ENCODE data around the gene C2CD3. TPM values are rescaled to one million over a fixed set of nuclear protein-coding genes. Genes with fewer than 3 reads are reported as not detected.

Gene C2CD3
- total and polyA plus RNA-seq, 2 donors (not counting 1 experiment from before 2014, with no cell fraction given) = 5.8 to 8.3 TPM

DNA sequence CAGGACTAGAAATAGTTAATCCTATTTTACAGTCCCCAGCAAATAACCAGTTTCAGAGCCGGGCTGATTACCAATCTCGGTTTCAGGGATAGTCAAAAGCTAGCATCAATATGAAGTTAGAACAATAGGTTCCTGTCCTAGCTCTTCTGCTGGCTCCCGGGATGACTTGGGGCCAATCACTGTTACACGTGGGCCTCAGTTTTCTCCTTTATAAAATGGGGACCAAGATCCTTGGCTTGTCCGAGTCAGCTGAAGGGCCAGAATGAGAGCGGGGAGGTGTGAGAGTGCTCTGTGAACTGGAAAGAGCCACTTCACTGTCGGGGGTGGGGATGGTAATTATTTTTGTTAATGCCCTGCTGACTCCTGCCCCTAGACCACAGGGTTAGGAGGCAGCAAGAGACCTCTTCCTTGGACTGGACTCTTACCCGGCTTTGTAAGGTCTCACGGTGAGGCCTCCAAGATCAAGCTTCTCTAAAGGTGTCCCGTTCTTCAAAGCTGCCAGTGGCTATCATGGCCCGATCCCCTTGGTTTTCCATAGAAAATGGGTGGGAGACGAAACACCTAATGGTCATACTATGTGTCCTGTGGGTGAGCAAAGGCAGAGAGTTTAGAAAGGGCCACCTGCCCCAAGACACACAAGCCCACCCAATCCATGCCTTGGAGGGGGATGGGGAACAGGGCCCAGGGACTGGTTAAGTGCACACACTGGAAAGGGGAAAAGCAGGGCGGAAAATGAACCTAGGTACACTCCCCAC is 189.6 kb downstream of the C2CD3 start:
- no peak overlapping the region for H3K9ac ChIP-seq (ENCODE audit: insufficient read depth, low read length)
- peak overlapping the region in 2 of 4 experiments; percentile 61 to 74 for H3K4me3 ChIP-seq (replicated peaks in 1 of 4; ENCODE audit: control extremely low read depth in 1 of 4, insufficient read depth in 1 of 4, low read depth in 3 of 4, low read length in 4 of 4)
- no peak overlapping the region for H3K4me2 ChIP-seq (ENCODE audit: extremely low read depth, insufficient read depth, low read length)

DNA sequence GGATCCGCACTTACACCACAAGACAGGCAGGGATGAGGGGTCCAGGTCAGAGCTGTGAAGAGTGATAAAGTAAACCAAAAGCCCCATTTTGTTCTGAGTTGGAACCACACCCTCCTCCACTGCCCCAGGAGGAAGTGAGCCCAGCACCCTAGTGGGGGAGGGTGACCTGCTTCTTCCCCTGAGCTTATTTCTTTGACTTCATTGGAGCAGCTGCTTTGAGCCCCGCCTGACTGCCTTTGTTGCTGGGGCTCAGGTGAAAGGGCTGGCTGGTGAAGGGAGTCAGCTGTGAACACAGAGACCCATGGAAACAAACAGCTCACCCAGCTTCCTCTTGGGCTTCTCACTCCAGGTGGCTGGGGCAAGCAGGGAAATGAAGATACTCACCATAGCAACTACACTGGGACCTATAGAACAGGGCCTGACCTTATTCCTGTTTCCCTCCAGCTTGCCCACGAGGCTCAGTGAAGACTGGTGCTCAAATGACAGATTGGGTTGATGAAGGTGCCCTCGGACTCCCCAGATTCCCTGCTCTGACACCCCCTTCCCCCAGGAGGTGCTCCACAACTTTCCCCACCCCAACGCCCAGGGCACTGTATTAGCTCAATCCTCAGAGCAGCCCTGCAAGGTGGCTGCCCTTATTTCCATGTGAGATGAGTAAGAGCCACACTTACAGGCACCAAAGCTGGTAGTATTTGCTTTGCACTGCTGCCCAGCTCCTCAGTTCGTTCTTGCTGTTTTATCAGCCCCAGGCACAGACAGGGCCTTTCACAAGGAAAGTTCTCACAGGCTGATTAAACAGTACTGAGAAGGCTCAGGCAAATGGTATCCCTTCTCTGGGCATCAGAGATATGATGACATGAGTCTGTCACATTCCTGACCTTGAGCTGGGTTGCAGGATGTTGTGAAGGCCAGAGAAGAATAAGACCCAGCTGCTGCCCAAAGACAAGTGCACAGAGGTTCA is 190.5 kb downstream of the C2CD3 start:
- Histone ChIP-seq H3K9ac (ENCODE audit: insufficient read depth, low read length) (no peak overlapping the region), H3K9me3 (ENCODE audit: control insufficient read depth, insufficient read depth, low read depth, low read length) (no peaks in the 10 kb centered on the region), H3K4me2 (ENCODE audit: extremely low read depth, insufficient read depth, low read length) (no peak overlapping the region), H3K27me3 (ENCODE audit: control insufficient read depth, insufficient read depth, low read length) (no peaks in the 10 kb centered on the region), H2AFZ (ENCODE audit: low read length) (no peak overlapping the region), H4K20me1 (ENCODE audit: control insufficient read depth, extremely low read depth, insufficient read depth, low read length) (no peaks in the 10 kb centered on the region), H3K36me3 (ENCODE audit: control insufficient read depth, insufficient read depth, low read length) (no peaks in the 10 kb centered on the region), H3K4me3 (replicated peaks in 1 of 4; ENCODE audit: control extremely low read depth in 1 of 4, insufficient read depth in 1 of 4, low read depth in 3 of 4, low read length in 4 of 4) (no peak overlapping the region), H3K79me2 (ENCODE audit: control insufficient read depth, insufficient read depth, low read length) (no peaks in the 10 kb centered on the region), H3K27ac (ENCODE audit: insufficient read depth, low read length) (no peak overlapping the region), H3K4me1 (ENCODE audit: control insufficient read depth, extremely low read depth, insufficient read depth, low read length) (peaks cover 3% of the 10 kb centered on the region)
- DNase-seq (ENCODE audit: low read depth in 2 of 2) = peak in 1 of 2 donors; percentile 17
- TF ChIP-seq, protein P1, sequence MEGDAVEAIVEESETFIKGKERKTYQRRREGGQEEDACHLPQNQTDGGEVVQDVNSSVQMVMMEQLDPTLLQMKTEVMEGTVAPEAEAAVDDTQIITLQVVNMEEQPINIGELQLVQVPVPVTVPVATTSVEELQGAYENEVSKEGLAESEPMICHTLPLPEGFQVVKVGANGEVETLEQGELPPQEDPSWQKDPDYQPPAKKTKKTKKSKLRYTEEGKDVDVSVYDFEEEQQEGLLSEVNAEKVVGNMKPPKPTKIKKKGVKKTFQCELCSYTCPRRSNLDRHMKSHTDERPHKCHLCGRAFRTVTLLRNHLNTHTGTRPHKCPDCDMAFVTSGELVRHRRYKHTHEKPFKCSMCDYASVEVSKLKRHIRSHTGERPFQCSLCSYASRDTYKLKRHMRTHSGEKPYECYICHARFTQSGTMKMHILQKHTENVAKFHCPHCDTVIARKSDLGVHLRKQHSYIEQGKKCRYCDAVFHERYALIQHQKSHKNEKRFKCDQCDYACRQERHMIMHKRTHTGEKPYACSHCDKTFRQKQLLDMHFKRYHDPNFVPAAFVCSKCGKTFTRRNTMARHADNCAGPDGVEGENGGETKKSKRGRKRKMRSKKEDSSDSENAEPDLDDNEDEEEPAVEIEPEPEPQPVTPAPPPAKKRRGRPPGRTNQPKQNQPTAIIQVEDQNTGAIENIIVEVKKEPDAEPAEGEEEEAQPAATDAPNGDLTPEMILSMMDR (conservative IDR thresholded peaks at IDR 0.05 in 1 of 2, IDR thresholded peaks at IDR 0.05 in 1 of 2; ENCODE audit: low read depth in 1 of 2, low read length in 2 of 2) = no peak
- TF ChIP-seq EZH2 (IDR thresholded peaks at IDR 0.05; ENCODE audit: low read length, missing control alignments) = no peak

More for the DNA sequence above, 189.6 kb downstream of the C2CD3 start:
- Histone ChIP-seq H4K20me1 (ENCODE audit: control insufficient read depth, extremely low read depth, insufficient read depth, low read length) (no peaks in the 10 kb centered on the region), H3K79me2 (ENCODE audit: control insufficient read depth, insufficient read depth, low read length) (no peaks in the 10 kb centered on the region), H3K27ac (ENCODE audit: insufficient read depth, low read length) (no peak overlapping the region), H3K4me1 (ENCODE audit: control insufficient read depth, extremely low read depth, insufficient read depth, low read length) (peaks cover 3% of the 10 kb centered on the region), H3K36me3 (ENCODE audit: control insufficient read depth, insufficient read depth, low read length) (no peaks in the 10 kb centered on the region), H2AFZ (ENCODE audit: low read length) (no peak overlapping the region), H3K27me3 (ENCODE audit: control insufficient read depth, insufficient read depth, low read length) (no peaks in the 10 kb centered on the region), H3K9me3 (ENCODE audit: control insufficient read depth, insufficient read depth, low read depth, low read length) (no peaks in the 10 kb centered on the region)
- TF ChIP-seq EZH2 (IDR thresholded peaks at IDR 0.05; ENCODE audit: low read length, missing control alignments) = no peak
- TF ChIP-seq, protein P1 (conservative IDR thresholded peaks at IDR 0.05 in 1 of 2, IDR thresholded peaks at IDR 0.05 in 1 of 2; ENCODE audit: low read depth in 1 of 2, low read length in 2 of 2) = no peak
- no peak for DNase-seq (ENCODE audit: low read depth in 2 of 2)

DNA sequence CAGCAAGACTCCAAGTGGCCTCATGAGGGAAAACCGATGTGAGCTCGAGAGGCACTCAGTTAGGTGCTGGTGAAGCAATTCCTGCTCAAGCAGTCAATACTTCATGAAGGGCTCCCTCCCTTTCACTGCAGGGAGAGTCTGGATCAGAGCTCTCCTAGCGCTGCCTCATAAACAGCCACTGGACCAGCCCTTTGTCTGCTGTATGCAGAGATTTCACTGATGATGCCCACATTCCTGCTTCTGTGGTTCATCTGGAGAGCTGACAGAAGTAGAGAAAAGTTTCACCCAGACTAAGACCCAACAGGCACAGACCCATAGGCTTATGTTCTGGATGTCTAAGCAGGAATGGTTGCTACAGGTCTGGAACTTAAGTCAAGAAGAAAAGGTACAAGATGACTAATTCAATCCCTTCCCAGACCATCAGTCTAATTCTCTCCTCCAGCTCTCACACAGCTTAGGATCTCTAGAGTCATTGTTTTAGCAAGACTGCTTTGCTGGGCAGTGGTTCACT is 192.2 kb downstream of the C2CD3 start:
- H3K27ac ChIP-seq (ENCODE audit: insufficient read depth, low read length) = no peak overlapping the region
- H3K4me2 ChIP-seq (ENCODE audit: extremely low read depth, insufficient read depth, low read length) = no peak overlapping the region
- no peaks in the 10 kb centered on the region for H4K20me1 ChIP-seq (ENCODE audit: control insufficient read depth, extremely low read depth, insufficient read depth, low read length)
- no peaks in the 10 kb centered on the region for H3K9me3 ChIP-seq (ENCODE audit: control insufficient read depth, insufficient read depth, low read depth, low read length)
- H3K36me3 ChIP-seq (ENCODE audit: control insufficient read depth, insufficient read depth, low read length) = peaks cover 1% of the 10 kb centered on the region
- no peak overlapping the region for H3K4me3 ChIP-seq (replicated peaks in 1 of 4; ENCODE audit: control extremely low read depth in 1 of 4, insufficient read depth in 1 of 4, low read depth in 3 of 4, low read length in 4 of 4)
- no peak for TF ChIP-seq EZH2 (IDR thresholded peaks at IDR 0.05; ENCODE audit: low read length, missing control alignments)
- TF ChIP-seq, protein P1 (conservative IDR thresholded peaks at IDR 0.05 in 1 of 2, IDR thresholded peaks at IDR 0.05 in 1 of 2; ENCODE audit: low read depth in 1 of 2, low read length in 2 of 2) = no peak
- H3K9ac ChIP-seq (ENCODE audit: insufficient read depth, low read length) = no peak overlapping the region
- no peak overlapping the region for H2AFZ ChIP-seq (ENCODE audit: low read length)
- H3K4me1 ChIP-seq (ENCODE audit: control insufficient read depth, extremely low read depth, insufficient read depth, low read length) = peaks cover 8% of the 10 kb centered on the region
- H3K27me3 ChIP-seq (ENCODE audit: control insufficient read depth, insufficient read depth, low read length) = no peaks in the 10 kb centered on the region
- H3K79me2 ChIP-seq (ENCODE audit: control insufficient read depth, insufficient read depth, low read length) = no peaks in the 10 kb centered on the region
- DNase-seq (ENCODE audit: low read depth in 2 of 2) = peak in 1 of 2 donors; percentile 23
